HG03469 (cell line): ENCODE measurements around the gene NFYA.
"Not testable (repeated sequence)": the region's sequence is repeated elsewhere in the genome, so short reads cannot be mapped to it uniquely, and the experiment has no call there.

Experiments
- ATAC-seq: cut with Tn5 transposase; IDR thresholded peaks from one replicate; pipeline ENCODE4 v1.9.1; 2021; ENCODE audit warnings: mild to moderate bottlenecking, moderate library complexity, moderate number of reproducible peaks; ENCODE audit not compliant: unreplicated experiment

Gene NFYA

DNA sequence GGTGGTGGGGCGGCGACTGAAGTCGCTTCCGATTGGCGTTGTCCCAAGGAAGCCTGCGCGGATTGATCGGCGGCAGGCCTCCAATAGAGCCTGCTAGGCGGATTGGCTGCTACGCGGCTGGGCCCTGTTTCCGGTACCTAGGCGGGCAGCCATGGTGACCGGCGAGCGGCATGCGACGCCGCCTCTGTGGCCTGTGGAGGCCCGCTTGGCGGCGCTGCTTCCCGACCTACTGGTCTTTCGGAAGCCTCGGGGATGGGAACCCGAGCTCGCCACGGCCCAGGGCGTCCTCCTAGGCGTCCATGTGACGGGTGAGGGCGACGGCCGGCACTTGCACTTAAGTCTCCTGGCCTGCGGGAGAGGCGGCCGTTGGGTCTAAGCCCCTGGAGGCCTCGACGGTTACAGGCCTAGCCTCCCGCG is 28.1 kb downstream of the NFYA start:
- ATAC-seq, result no peak

DNA sequence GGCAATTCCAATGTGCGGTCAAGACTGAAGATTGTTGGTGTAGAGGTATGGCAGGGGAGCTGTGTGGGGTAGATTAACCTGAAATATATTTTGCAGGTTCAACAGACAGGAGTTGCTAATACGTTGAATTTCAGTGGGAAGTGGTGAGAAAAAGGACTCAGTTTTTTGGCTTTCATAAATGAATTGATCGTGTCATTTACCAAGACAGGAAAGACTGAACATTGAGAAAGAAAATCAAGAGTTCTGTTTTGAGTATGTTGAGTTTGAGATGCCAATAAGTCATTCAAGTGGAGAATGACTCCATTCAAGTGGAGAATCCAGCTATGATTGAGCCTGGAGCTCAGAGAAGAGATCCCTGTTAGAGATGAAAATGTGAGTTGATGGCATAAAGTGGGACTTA is 31.1 kb downstream of the NFYA start:
- no peak for ATAC-seq

DNA sequence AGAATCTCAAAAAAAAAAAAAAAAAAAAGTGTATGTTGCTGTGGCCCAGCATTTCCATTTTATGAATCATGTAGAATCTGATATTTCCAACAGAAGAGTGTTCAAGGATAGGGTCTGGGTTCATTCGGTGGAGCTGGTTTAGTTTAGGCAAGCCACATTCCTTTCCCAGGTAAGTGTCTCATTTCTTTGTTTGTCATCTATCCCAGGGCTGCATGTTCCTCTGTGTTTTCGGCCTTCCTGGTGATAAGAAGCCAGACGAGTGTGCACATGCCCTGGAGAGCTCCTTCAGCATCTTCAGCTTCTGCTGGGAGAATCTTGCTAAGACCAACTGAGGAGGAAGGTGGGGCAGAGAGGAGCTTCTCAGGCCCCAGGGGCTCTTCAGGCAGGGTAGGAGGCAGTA is 38.2 kb downstream of the NFYA start:
- no peak for ATAC-seq

DNA sequence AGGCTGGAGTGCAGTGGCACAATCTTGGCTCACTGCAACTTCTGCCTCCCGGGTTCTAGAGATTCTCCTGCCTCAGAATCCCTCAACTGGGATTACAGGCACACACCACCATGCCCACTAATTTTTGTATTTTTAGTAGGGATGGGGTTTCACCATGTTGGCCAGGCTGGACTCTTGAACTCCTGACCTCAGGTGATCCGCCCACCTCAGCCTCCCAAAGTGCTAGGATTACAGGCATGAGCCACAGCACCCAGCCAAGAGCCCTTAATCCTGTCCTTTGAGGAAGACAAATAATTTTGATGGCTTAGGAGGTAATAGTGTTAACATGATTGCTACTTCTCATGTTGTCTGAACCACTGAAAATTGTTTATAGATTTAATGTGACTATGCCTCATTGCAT is 42.3 kb downstream of the NFYA start:
- ATAC-seq, result not testable (repeated sequence)

DNA sequence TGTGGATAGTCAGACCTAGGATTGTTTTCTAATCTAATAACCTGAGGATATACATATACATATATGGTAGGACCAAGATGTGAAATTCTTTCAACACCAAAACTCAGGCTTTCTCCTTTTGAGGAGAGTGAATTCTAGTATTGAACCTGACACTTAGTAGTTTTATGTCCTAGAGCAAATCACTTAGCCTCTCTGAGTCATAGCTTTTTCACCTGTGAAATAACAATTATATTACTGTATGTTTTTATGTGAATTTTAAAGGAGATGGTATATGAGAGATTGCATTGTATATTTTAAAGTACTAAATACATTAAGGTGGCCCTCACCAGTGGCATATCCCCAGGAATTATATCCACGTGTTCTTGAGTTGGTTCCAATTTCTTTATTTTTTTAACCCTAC is 46.7 kb downstream of the NFYA start:
- ATAC-seq, result no peak

DNA sequence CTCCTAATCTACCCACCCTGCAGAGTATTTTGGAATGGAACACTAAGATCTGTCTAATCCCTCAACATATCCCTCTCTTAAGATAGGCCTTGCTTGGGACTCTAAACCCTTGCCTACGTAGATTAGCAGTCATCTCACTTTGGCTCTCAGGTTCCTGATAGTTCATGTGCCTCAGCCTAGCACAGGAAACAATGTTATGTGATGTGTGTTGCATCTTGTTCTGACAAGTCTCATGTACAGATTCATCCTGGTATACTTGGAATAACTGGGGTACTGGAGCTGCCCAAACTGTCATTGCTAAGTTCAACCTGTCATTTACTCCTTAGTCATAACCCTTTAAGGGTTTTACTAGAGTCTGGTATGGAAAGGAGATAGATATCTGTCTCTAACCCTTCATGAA is 47.3 kb downstream of the NFYA start:
- no peak for ATAC-seq

DNA sequence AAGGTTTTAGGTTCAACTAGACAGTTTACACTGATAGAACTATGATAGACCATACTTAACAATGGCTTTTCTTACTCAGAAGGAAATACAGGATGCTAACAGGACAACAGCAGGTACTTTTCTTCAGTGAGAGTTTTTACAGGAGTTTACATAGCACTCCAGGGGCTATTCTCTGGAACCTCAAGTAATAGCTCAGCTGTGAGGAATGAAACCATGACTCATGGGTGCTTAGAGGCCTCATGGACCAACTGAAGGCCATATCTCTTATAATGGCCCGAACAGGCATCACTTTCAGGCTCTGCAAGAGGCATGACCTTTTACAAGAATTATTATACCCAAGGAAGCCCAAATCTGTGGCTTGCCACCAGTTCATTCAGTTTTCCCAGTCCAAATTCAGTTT is 49.6 kb downstream of the NFYA start:
- no peak for ATAC-seq

DNA sequence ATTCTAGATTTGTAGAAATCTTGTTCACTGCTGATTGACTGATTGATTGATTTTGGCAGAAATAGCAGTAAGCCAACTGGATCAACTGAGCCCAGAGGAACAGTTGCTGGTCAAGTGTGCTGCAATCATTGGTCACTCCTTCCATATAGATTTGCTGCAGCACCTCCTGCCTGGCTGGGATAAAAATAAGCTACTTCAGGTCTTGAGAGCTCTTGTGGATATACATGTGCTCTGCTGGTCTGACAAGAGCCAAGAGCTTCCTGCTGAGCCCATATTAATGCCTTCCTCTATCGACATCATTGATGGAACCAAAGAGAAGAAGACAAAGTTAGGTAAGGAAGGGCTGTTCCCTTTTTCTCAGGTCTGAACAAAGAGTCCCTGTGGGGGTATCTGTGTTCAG is 50.1 kb downstream of the NFYA start:
- ATAC-seq, result no peak

DNA sequence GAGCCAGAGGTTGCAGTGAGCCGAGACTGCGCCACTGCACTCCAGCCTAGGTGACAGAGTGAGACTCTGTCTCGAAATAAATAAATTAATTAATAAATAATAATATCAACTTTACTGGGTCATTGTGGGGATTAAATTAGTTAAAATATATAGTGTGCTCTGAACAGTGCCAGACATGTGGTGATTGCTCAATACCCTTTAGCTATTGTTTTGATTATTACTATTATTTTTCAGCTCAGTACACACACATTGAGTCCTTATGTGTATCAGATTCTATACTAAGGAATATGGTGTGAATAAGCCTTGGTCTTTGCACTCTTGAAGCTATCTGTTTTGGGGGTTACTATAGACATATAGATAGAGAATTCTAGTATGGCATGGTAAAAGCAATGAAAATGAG is 52.5 kb downstream of the NFYA start:
- ATAC-seq, result no peak

DNA sequence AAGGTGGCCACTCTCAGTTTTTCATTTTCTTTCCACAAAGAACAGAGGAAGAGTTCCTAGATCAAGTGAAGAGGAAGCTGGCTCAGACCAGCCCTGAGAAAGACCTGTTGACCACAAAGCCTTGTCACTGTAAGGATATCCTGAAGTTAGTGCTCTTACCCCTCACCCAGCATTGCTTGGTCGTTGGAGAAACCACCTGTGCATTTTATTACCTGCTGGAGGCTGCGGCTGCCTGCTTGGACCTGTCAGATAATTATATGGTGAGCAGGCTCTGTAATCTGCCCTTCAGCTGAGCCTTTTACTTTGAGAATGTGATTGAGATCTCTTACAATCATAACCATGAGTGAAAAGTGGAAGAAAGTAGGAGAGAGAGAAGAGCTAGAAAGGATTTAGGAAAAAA is 59.5 kb downstream of the NFYA start:
- no peak for ATAC-seq

DNA sequence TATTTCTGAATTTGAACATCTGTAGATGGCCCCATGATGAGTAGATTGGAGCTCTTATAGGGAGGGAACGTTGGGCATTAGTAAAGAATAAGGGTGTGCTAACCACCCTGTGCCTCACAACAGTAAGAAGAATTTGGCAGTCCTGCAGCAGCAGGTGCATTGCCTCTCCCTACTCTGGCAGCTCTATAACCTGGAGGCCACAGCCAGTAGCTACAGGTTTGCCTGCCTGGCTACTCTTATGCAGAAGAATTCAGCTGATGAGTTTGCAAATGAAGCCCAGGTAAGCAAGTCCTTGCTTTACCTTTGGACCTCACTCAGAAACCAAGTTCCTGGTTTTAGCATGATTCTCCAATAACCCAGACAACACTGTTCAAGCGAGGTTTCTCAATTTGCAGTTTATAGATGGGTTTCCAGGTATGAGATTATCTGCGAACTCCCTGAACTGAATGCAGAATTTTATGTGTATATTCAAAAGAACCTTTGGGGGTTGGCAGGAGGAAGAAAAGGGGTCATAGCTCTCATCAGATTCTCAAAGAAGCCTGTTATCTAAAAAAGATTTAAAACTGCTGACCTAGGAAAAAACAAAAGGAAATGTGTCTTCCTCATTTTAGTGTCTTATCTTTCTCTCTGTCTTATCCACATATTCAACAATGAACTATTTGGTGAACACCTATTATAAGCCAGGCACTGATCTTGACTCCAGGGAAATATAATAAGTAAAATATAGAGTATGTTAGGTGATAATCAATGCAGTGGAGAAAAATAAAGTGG is 62.5 kb downstream of the NFYA start:
- no peak for ATAC-seq

DNA sequence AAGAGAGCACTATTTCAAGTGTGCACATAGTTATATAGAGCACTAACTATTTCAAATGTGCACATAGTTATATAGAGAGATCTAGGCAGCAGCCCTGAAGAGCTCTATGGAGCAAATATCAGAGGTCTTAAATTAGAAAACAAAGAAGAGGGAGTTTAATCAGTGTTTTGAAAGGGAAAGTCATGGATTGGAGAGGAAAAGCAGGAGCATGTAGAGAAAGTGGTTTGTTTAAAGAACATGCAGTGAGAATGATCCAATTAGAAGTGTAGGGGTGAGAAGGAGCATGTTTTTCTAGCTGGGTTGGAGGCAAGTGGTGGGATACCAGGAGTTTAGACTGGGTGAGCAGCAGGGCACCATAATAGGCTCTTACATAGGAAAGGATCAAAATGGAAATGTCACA is 64.1 kb downstream of the NFYA start:
- no peak for ATAC-seq

DNA sequence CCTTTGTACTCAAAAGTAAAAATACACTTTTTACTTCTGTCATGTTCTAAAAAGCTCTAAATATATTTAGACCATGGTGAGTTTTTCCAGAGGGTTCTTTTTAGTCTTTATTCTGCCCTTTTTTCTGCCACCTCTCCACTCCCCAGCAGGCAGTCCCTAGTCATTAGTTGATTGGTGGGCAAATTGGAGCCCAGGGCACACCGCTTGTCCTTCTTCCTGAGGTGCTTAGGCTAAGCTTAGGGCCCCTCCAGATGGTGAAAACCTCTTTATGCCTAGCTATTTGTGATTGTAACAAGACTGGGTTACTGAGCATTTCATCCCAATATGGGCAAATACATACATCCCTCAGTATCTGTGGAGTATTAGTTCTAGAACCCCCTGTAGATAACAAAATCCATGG is 75.1 kb downstream of the NFYA start:
- ATAC-seq, result no peak
